Measurements from ENCODE around the gene CDK10.

- TF ChIP-seq, protein P1, sequence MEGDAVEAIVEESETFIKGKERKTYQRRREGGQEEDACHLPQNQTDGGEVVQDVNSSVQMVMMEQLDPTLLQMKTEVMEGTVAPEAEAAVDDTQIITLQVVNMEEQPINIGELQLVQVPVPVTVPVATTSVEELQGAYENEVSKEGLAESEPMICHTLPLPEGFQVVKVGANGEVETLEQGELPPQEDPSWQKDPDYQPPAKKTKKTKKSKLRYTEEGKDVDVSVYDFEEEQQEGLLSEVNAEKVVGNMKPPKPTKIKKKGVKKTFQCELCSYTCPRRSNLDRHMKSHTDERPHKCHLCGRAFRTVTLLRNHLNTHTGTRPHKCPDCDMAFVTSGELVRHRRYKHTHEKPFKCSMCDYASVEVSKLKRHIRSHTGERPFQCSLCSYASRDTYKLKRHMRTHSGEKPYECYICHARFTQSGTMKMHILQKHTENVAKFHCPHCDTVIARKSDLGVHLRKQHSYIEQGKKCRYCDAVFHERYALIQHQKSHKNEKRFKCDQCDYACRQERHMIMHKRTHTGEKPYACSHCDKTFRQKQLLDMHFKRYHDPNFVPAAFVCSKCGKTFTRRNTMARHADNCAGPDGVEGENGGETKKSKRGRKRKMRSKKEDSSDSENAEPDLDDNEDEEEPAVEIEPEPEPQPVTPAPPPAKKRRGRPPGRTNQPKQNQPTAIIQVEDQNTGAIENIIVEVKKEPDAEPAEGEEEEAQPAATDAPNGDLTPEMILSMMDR (IDR thresholded peaks at IDR 0.05): no peak
- TF ChIP-seq POLR2AphosphoS5 (IDR thresholded peaks at IDR 0.05; ENCODE audit: insufficient read depth in 1 of 2, low read depth in 1 of 2): no peak
- TF ChIP-seq POLR2A (IDR thresholded peaks at IDR 0.05): no peak
Measured at GRCh38 chr16:89700649-89701424, 14.3 kb downstream of the CDK10 start.
